Stimulated activated CD8-positive, alpha-beta memory T cell treated with anti-CD3 and anti-CD28 coated beads, Interleukin-12 subunit alpha, Interleukin-12 subunit beta, amount 100 ng/mL, for 1 hour (primary cell): ENCODE results near the gene ROR1.

Experiments used
- DNase-seq: peaks from one replicate; pipeline ENCODE4 v3.0.0-alpha.2; 2020; ENCODE audit warnings: low read depth

Gene ROR1

GRCh38 chr1:63773815-63774616, at the start of gene ROR1:
ROR1 (plus strand) TSS chr1:63774017.
- DNase-seq = no peak

- DNase-seq = no peak
Observed at GRCh38 chr1:63724375-63724899, 49.4 kb upstream of the ROR1 start.

DNA sequence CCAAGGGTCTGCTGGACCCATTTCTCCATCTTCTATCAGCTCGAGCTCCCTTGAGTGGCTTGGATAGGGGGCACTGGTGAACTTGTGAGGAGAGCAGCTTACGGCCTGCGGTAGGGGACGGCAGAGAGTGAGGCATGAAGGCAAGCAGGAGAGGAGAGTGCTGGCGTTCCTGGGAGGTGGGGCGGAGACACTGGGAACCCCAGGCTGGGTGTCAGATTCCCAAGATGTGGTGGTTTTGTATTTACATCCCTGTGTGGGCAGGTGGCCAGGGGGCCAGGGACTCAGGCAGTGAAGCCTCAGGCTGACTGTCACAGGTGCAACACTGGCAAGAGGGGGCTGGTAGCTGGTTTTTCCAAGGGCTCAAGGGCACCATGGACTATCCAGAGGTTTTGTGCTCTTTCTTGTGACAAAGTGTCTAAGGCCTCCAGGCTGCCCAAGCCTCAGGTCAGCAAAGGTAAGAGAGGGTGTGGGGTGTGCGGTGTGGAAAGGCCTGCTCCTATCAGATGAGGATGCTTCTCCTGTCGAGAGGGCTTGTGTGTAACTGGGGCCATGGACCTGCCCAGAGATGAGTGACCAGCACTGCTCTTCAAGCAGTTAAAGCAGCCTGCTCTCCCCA, 45.1 kb upstream of the ROR1 start:
- no peak for DNase-seq

- DNase-seq = no peak
Observed at GRCh38 chr1:63729227-63729620, 44.6 kb upstream of the ROR1 start.

GRCh38 chr1:63730211-63730610, 43.6 kb upstream of the ROR1 start:
- no peak for DNase-seq

DNA sequence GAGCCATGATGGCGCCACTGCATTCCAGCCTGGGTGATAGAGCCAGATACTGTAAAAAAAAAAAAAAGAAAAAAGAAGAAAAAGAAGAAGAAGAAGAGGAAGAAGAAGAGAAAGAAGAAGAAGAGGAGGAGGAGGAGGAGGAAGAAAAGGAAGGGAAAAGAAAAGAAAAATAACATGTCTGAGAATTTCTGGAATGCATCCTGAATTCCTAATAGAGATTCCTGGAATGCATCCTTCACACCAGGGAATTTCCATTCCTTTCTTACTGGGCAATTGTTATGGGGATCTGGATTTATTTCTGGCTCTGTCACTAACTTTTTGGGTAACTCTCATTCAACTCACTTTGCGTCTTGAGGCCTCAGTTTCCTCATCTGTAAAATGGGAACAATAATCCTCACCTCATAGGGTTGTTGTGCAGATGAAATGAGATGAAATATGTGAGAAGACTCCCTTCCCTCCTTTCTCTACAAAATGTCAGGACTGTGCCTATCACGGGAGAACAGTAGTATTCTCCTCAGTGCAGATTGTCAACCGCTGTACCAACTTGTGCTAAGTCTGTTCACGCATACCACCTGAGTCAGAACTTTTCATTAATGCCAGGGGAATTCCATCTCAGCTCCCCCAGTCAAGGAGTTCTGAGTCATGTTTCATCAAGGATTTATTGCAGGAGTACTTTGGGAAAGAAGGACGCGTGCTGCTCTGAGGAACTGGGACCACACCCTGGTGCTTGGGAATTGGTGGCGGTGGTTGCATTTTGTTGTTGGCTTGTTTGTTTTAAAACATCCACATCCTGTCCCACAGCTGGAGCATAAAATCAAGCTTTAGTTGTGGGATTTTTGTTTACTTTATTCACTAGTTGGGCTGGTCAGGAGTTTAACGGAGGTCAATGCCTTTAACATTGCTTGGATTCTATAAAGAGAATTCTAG, 42.4 kb upstream of the ROR1 start:
- DNase-seq = no peak

GRCh38 chr1:63732666-63733065, 41.2 kb upstream of the ROR1 start:
- DNase-seq = no peak

GRCh38 chr1:63738772-63739171, 35.0 kb upstream of the ROR1 start:
- no peak for DNase-seq

- DNase-seq = no peak
Observed at GRCh38 chr1:63739452-63739851, 34.4 kb upstream of the ROR1 start.

DNA sequence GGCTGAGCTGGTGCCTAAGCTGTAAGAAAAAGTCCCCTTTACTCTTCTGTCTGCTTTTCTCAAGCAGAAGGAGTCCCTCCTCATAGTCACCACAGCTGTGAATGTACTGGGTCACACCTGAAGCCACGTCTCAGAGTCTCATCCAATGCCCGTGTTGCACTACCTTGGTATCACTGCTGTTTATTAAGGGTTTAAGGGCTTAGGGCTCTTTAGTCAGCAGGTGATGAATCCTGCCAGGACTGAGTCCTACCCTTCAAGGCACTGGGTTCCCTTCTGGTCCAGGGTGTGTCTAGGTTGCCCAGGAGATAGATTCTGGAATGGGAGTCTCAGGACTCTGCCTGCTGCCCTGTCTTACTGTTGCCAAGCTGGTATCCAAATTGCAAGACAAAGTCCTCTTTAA, 33.4 kb upstream of the ROR1 start:
- DNase-seq = no peak

GRCh38 chr1:63742526-63742925, 31.3 kb upstream of the ROR1 start:
- DNase-seq = no peak

DNA sequence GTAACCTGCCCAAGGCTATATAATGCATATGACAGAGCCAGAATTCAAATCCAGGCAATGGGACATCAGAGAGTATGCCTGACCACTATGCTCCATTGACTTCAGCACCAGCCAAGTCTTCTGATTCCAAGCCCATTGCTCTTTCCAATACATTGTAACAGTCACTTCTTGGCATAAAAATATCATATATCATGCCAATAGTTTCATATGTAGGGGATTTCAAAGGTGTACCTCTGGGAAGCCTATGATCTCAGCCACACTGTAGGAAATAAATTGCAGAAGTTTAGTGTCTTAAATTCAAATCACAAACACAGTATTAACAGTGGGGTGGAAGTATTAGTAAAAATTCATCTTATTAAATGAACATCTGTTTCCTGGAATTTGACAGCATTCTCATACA, 30.0 kb upstream of the ROR1 start:
- no peak for DNase-seq

DNA sequence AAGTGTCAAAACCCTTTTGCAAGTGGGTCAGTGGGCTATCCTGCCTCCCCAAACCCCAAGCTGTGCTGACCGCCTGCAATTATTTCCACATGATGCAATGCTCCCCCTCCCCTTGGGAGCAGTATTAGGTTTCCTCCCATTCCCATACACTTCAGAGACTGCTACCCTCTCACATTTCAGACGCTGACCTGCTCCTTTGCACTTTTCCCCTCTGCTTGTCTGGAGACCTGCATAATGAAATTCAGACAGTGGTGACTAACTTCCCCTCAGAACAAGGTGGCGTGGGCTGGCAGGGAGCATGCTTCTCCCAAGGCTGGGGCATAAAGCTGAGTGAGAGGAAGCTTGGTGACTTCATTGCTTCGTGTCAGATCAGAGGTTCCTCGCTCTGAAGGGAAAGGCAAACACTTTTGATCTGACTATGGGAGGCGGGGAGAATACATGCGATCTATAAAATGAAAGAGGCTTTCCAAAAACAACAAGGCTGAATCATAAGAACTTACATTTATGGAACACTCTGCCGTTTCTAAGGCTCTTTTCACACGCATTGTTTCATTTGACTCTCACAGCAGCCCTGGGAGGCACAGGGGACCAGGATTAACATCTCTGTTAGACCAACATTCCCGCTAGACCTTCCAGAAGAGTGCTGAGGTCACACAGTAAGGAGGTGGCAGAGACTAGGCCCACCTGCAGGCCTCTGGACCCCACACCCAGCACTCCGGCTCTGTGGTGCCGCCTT, 27.5 kb upstream of the ROR1 start:
- no peak for DNase-seq

DNA sequence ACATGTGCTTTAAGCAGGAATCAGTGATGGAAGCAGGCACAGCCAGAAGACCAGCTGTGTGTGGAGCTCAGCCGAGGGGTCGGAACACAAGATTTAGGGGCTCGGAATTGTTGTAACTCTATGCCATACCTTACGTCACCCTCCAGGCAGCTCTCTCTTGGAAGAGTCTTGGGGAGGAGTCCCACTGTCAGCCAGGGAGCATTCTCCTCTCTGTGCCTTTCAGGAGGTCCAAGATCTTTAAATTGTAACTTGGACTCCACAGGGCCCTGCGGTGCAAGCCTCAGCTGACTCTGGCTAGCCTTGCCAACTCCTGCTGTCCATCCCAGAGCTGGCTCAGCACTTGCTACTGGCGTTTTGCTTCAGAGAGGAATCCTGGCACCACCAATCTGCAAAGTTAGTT, 26.4 kb upstream of the ROR1 start:
- no peak for DNase-seq

- no peak for DNase-seq
Observed at GRCh38 chr1:63748046-63748580, 25.7 kb upstream of the ROR1 start.

GRCh38 chr1:63748641-63749040, 25.2 kb upstream of the ROR1 start:
- no peak for DNase-seq

DNA sequence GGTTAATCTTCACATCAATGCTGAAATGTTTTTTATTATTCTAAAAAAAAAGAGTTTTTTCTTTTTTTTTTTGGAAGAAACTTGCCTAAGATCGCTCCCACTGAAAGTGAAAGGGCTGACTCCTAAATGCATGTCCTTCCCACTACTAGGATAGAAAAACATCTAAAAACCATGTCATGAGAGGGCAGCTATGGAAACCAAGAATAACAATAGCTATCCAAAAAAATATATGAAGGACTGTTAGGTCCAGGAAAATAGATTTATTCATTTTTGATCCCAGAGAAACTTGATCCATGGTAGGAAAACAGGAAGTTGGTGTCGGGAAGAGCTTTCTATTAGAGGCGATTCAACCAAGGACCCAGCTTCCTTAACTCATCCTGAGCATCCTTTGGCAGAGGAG, 23.1 kb upstream of the ROR1 start:
- no peak for DNase-seq

DNA sequence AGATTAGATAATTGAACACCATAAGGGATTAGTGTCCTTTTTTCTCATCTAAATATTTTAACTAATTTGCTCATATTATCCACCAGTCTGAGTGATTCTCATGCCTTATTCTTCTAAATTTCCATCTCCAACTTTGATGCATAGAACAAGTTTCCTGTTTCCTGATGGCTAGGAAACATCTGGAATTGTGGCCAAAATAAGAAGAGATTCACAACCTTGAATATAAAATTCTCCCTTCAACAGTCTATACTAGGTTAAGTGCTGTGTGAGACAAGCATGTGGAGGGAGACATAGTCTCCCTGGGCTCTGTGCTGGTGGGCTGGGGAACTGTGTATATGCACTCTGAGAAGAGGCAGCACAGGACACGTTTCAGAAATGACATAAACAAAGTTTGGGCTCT, 21.6 kb upstream of the ROR1 start:
- no peak for DNase-seq

- no peak for DNase-seq
Observed at GRCh38 chr1:63753591-63753990, 20.2 kb upstream of the ROR1 start.

- no peak for DNase-seq
Observed at GRCh38 chr1:63756839-63757238, 17.0 kb upstream of the ROR1 start.

DNA sequence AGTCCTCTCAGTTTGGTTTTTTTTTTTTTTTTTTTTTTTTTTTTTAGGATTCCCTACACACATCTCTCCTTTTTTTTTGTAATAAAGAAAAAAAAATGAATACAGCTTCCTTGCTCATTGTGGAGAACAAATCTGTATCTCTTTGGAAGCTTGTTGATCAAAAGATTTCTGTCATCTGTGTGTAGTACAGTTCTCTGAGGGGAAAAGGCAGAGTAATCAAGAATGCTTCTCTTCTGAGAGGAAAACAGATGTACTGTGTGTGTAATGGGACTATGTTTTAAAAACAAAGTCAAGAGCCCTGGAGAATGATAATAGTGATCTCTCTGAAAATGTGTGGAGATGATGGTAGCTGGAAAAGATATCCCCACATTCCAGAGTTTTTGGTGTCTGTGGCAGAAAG, 16.5 kb upstream of the ROR1 start:
- DNase-seq = no peak

DNA sequence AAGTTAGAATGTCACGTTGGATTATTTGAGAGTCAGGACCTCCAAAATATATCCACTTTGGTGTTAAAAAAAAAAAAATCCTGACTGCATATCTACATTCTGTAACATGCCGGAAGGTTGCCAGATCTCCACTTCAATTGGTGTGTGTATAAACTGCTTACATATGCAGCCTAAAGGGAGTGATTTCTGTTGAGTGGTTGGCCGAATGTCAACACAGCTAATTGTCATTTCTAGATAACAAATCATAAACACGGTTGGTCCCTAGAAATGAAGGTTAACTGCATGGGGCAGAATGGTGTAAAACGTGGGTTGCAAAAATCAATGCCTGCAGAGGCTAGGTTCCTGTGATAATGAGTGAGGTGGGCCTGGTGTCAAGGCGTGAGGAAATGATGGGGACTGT, 15.0 kb upstream of the ROR1 start:
- DNase-seq = no peak
